GM21515 (cell line): ENCODE measurements around the gene MRTFA.
"Not testable (repeated sequence)": the region's sequence is repeated elsewhere in the genome, so short reads cannot be mapped to it uniquely, and the experiment has no call there.

Experiments used
- ATAC-seq: cut with Tn5 transposase; IDR thresholded peaks from one replicate; pipeline ENCODE4 v1.9.1; 2021; ENCODE audit not compliant: unreplicated experiment

The MRTFA gene

GRCh38 chr22:40660730-40661129 is 24.2 kb upstream of the MRTFA start:
- ATAC-seq = no peak

GRCh38 chr22:40659166-40659565 is 22.6 kb upstream of the MRTFA start:
- no peak for ATAC-seq

GRCh38 chr22:40656651-40657050 is 20.1 kb upstream of the MRTFA start:
- ATAC-seq = not testable (repeated sequence)

- not testable (repeated sequence) for ATAC-seq
Observed at GRCh38 chr22:40655941-40656340, 19.4 kb upstream of the MRTFA start.

- no peak for ATAC-seq
Observed at GRCh38 chr22:40654522-40655167, 18.1 kb upstream of the MRTFA start.

GRCh38 chr22:40653361-40653760 is 16.8 kb upstream of the MRTFA start:
- ATAC-seq = no peak

- peak; percentile 69 for ATAC-seq
Observed at GRCh38 chr22:40651563-40652501, 15.3 kb upstream of the MRTFA start.

- no peak for ATAC-seq
Observed at GRCh38 chr22:40651057-40651456, 14.5 kb upstream of the MRTFA start.

GRCh38 chr22:40648386-40648785 is 11.9 kb upstream of the MRTFA start:
- no peak for ATAC-seq

- ATAC-seq = no peak
Observed at GRCh38 chr22:40645579-40646197, 9.2 kb upstream of the MRTFA start.

- no peak for ATAC-seq
Observed at GRCh38 chr22:40642316-40642715, 5.8 kb upstream of the MRTFA start.

- no peak for ATAC-seq
Observed at GRCh38 chr22:40641269-40641668, 4.8 kb upstream of the MRTFA start.

GRCh38 chr22:40638261-40638660 is 1.7 kb upstream of the MRTFA start:
- ATAC-seq = no peak

GRCh38 chr22:40637183-40638150 is 948 bp upstream of the MRTFA start:
- ATAC-seq = peak; percentile 2

- peak; percentile 19 for ATAC-seq
Observed at GRCh38 chr22:40635940-40636379, 559 bp downstream of the MRTFA start.

- no peak for ATAC-seq
Observed at GRCh38 chr22:40635043-40635939, 1.2 kb downstream of the MRTFA start.

- ATAC-seq = no peak
Observed at GRCh38 chr22:40634119-40634903, 2.2 kb downstream of the MRTFA start.

GRCh38 chr22:40633036-40633435 is 3.5 kb downstream of the MRTFA start:
- ATAC-seq = no peak

- no peak for ATAC-seq
Observed at GRCh38 chr22:40631925-40632324, 4.6 kb downstream of the MRTFA start.
